ENCODE results near the gene GPATCH1.

Gene GPATCH1

DNA sequence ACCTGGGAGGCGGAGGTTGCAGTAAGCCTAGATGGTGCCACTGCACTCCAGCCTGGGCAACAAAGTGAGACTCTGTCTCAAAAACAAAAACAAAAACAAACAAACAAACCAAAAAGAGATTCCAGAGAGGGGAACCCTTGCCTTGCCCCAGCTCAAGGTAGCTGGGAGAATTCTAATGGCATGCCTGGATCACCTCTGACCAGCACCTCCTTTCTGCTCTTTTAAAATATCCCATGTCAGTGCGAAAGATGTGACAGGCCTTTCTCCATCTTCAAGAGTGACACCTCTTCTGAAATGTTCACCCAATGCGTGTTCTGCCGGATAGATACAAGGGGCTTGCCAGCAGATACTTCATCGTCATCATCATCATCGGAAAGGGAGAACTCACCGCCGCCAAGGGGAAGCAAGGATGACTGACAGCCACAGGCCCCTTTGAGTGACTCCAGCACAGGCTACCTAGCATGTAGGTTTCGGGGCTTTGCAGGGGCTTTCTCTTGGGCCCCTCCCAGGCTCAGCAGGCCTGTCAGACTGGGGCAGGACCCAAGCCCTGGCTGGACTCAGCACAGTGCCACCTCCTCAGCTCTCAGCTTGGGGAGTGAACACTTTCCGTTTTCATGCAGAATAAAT is 94.3 kb downstream of the GPATCH1 start:
- DNase-seq: no peak
- Histone ChIP-seq H3K36me3 (ENCODE audit: control insufficient read depth, insufficient read depth, low read length) (no peaks in the 10 kb centered on the region), H4K8ac (ENCODE audit: low read depth, low read length) (no peak overlapping the region), H4K5ac (ENCODE audit: low read length) (no peak overlapping the region), H2BK120ac (ENCODE audit: low read depth, low read length) (no peak overlapping the region), H3K79me1 (ENCODE audit: low read length) (no peaks in the 10 kb centered on the region), H2BK5ac (ENCODE audit: low read length) (no peak overlapping the region), H2AK5ac (ENCODE audit: low read length) (no peak overlapping the region), H3K4ac (ENCODE audit: low read depth, low read length) (no peak overlapping the region), H2BK15ac (replicated peaks; ENCODE audit: low read depth) (no peak overlapping the region), H3K4me3 (ENCODE audit: low read length) (no peak overlapping the region), H3K4me1 (ENCODE audit: control insufficient read depth, low read depth, low read length) (peaks cover 2% of the 10 kb centered on the region), H3K4me2 (ENCODE audit: low read length) (no peak overlapping the region), H3K56ac (ENCODE audit: low read length) (no peak overlapping the region), H3K79me2 (ENCODE audit: control insufficient read depth, insufficient read depth, low read length) (no peaks in the 10 kb centered on the region), H3K27me3 (ENCODE audit: insufficient read depth, low read length, poor library complexity) (no peaks in the 10 kb centered on the region), H3K23ac (ENCODE audit: low read length) (no peak overlapping the region), H3K9ac (ENCODE audit: low read length) (no peak overlapping the region), H3K27ac (ENCODE audit: low read depth, low read length) (no peak overlapping the region), H3K18ac (ENCODE audit: low read length) (no peak overlapping the region)
- no CpG with 5 or more reads among the region's 10 CpGs for WGBS (ENCODE audit: extremely low coverage, insufficient coverage, low lambda C conversion rate)

DNA sequence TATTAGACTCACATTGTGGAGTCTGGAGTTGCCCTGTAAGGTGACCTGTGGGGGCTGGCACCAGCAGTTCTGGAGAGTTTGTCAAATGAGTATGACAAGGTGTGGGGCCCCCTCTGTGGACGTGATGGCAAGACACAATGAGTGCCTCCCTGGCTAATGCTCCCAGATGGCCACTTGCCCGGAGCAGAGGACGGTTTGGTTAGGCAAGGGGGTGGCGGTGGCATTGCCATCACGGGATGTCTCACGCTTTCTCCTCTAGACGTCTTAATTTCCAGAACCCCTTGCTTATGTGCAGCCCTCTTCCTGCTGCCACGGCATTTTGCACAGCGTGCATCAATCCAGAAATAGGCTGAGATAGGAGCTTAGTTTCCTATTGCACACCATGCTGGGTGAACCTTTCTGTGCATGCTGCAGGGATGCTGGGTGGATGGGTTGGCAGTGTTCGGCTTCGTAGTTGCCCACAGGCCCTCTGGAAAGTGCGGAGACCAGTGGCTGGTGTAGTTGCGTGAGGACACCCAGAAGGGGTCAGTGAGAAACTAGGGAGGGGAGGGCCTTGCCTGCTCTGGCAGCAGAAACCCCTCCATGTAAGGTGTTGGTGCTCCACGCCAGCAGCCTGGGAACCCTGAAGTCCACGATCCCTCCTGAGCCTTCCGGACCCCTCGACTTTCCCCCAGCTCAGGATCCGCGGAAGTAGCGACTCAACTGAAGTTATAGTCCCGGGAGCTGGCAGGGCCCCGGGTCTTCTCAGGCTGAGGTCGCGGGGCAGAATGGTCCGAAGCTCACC is 95.1 kb downstream of the GPATCH1 start:
- Histone ChIP-seq H3K27ac (ENCODE audit: low read depth, low read length) (no peak overlapping the region), H2BK5ac (ENCODE audit: low read length) (no peak overlapping the region), H3K56ac (ENCODE audit: low read length) (peak overlapping the region; percentile 88), H3K4me3 (ENCODE audit: low read length) (peak overlapping the region; percentile 47), H3K4me2 (ENCODE audit: low read length) (peak overlapping the region; percentile 41), H2BK120ac (ENCODE audit: low read depth, low read length) (no peak overlapping the region), H3K23ac (ENCODE audit: low read length) (no peak overlapping the region), H3K27me3 (ENCODE audit: insufficient read depth, low read length, poor library complexity) (no peaks in the 10 kb centered on the region), H3K79me1 (ENCODE audit: low read length) (no peaks in the 10 kb centered on the region), H3K18ac (ENCODE audit: low read length) (peak overlapping the region; percentile 81), H3K79me2 (ENCODE audit: control insufficient read depth, insufficient read depth, low read length) (no peaks in the 10 kb centered on the region), H2BK15ac (replicated peaks; ENCODE audit: low read depth) (no peak overlapping the region), H3K4ac (ENCODE audit: low read depth, low read length) (no peak overlapping the region), H2AK5ac (ENCODE audit: low read length) (no peak overlapping the region), H3K9ac (ENCODE audit: low read length) (peak overlapping the region; percentile 87), H4K8ac (ENCODE audit: low read depth, low read length) (peak overlapping the region; percentile 42), H4K5ac (ENCODE audit: low read length) (no peak overlapping the region), H3K36me3 (ENCODE audit: control insufficient read depth, insufficient read depth, low read length) (no peaks in the 10 kb centered on the region), H3K4me1 (ENCODE audit: control insufficient read depth, low read depth, low read length) (peaks cover 2% of the 10 kb centered on the region)
- peak; percentile 73 for DNase-seq
- WGBS (ENCODE audit: extremely low coverage, insufficient coverage, low lambda C conversion rate): no CpG with 5 or more reads among the region's 25 CpGs

DNA sequence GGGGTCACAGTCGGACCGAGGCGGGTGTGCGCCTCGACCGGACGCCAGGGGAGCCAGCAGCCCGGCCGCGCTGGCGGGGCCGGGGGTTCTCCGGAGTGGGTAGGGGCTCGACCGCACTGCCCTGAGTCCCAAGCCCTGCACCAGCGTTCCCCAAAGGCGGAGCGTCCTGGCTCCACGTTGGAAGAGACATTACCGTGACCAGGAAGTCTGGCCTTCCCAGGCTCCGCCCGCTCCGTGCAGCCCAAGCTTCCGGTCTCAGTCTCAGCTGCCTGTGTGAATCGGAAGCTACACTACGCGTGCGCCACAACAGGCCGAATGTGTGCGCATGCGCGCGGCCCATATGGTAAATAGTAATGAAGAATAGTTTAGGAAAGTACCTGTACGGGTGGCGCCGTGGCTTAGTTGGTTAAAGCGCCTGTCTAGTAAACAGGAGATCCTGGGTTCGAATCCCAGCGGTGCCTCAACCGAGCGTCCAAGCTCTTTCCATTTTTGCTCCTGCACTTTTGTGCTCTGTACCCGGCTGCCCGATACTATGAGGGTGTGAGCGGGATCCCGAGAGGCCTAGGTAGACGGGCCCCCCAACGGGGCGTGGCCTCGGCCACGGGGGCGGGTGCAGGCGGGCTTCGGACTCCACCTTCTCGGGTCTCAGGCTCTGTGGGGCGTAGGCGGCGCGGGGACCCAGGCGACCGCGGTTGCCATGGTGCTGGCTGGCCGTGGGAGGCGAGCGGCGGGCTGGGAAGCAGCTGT is 95.9 kb downstream of the GPATCH1 start:
- H3K4me3 ChIP-seq (ENCODE audit: low read length): peak overlapping the region; percentile 58
- H2BK15ac ChIP-seq (replicated peaks; ENCODE audit: low read depth): no peak overlapping the region
- no peaks in the 10 kb centered on the region for H3K36me3 ChIP-seq (ENCODE audit: control insufficient read depth, insufficient read depth, low read length)
- peak overlapping the region; percentile 95 for H3K4me2 ChIP-seq (ENCODE audit: low read length)
- H3K56ac ChIP-seq (ENCODE audit: low read length): peak overlapping the region; percentile 88
- H2AK5ac ChIP-seq (ENCODE audit: low read length): no peak overlapping the region
- H3K79me2 ChIP-seq (ENCODE audit: control insufficient read depth, insufficient read depth, low read length): no peaks in the 10 kb centered on the region
- peak overlapping the region; percentile 81 for H3K18ac ChIP-seq (ENCODE audit: low read length)
- DNase-seq: peak; percentile 99
- no peaks in the 10 kb centered on the region for H3K79me1 ChIP-seq (ENCODE audit: low read length)
- no peak overlapping the region for H3K4ac ChIP-seq (ENCODE audit: low read depth, low read length)
- no peak overlapping the region for H2BK120ac ChIP-seq (ENCODE audit: low read depth, low read length)
- H2BK5ac ChIP-seq (ENCODE audit: low read length): no peak overlapping the region
- peak overlapping the region; percentile 42 for H4K8ac ChIP-seq (ENCODE audit: low read depth, low read length)
- no peak overlapping the region for H3K27ac ChIP-seq (ENCODE audit: low read depth, low read length)
- H4K5ac ChIP-seq (ENCODE audit: low read length): no peak overlapping the region
- H3K27me3 ChIP-seq (ENCODE audit: insufficient read depth, low read length, poor library complexity): no peaks in the 10 kb centered on the region
- WGBS (ENCODE audit: extremely low coverage, insufficient coverage, low lambda C conversion rate): no CpG with 5 or more reads among the region's 65 CpGs
- H3K23ac ChIP-seq (ENCODE audit: low read length): no peak overlapping the region
- H3K9ac ChIP-seq (ENCODE audit: low read length): peak overlapping the region; percentile 87
- H3K4me1 ChIP-seq (ENCODE audit: control insufficient read depth, low read depth, low read length): peaks cover 2% of the 10 kb centered on the region

DNA sequence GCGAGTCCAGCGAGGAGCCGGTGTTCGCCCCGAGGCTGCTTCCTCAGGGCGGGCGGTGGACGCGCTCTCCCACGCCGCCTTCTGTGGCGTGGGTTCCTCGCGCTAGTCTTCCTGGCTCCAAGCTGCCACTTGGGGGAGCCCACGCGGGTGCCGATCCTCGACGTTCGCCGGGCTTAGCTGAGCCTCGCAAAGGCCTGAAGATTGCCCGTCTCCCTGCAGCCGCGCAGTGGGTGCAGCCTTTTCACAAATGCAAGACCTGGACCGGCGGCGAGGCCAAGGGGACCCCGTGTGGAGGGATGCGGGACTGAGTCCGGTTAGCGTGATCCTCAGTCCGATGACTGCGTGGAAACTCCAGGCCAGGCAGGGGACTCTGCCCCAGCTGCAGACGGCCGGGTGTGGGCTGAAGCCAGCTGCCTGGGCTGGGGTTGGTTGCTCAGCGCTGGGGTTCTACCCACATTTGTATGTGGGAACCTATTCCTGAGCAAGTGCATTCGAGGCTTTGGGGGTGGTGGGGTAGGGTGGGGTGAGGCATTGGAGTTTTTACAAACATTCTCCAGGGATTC is 96.5 kb downstream of the GPATCH1 start:
- Histone ChIP-seq H4K5ac (ENCODE audit: low read length) (no peak overlapping the region), H2BK15ac (replicated peaks; ENCODE audit: low read depth) (no peak overlapping the region), H3K4ac (ENCODE audit: low read depth, low read length) (no peak overlapping the region), H3K4me2 (ENCODE audit: low read length) (peak overlapping the region; percentile 95), H4K8ac (ENCODE audit: low read depth, low read length) (no peak overlapping the region), H3K18ac (ENCODE audit: low read length) (no peak overlapping the region), H3K9ac (ENCODE audit: low read length) (peak overlapping the region; percentile 75), H3K4me3 (ENCODE audit: low read length) (peak overlapping the region; percentile 58), H2BK5ac (ENCODE audit: low read length) (no peak overlapping the region), H3K79me1 (ENCODE audit: low read length) (no peaks in the 10 kb centered on the region), H2BK120ac (ENCODE audit: low read depth, low read length) (no peak overlapping the region), H3K56ac (ENCODE audit: low read length) (peak overlapping the region; percentile 83), H2AK5ac (ENCODE audit: low read length) (no peak overlapping the region), H3K4me1 (ENCODE audit: control insufficient read depth, low read depth, low read length) (peaks cover 2% of the 10 kb centered on the region), H3K27ac (ENCODE audit: low read depth, low read length) (no peak overlapping the region), H3K79me2 (ENCODE audit: control insufficient read depth, insufficient read depth, low read length) (no peaks in the 10 kb centered on the region), H3K36me3 (ENCODE audit: control insufficient read depth, insufficient read depth, low read length) (no peaks in the 10 kb centered on the region), H3K23ac (ENCODE audit: low read length) (peak overlapping the region; percentile 45), H3K27me3 (ENCODE audit: insufficient read depth, low read length, poor library complexity) (no peaks in the 10 kb centered on the region)
- WGBS (ENCODE audit: extremely low coverage, insufficient coverage, low lambda C conversion rate): no CpG with 5 or more reads among the region's 38 CpGs
- peak; percentile 63 for DNase-seq
